GM18508 (cell line): Measurements from ENCODE around the gene RAVER1.
"Not testable (repeated sequence)": the region's sequence is repeated elsewhere in the genome, so short reads cannot be mapped to it uniquely, and the experiment has no call there.

Experiments used
- ATAC-seq: cut with Tn5 transposase; IDR thresholded peaks from one replicate; pipeline ENCODE4 v1.9.1; 2021; ENCODE audit warnings: moderate number of reproducible peaks; ENCODE audit not compliant: insufficient read depth, unreplicated experiment

Gene RAVER1

GRCh38 chr19:10352764-10353671, 19.7 kb upstream of the RAVER1 start:
- ATAC-seq = no peak

- no peak for ATAC-seq
Measured at GRCh38 chr19:10346509-10346908, 13.2 kb upstream of the RAVER1 start.

GRCh38 chr19:10344780-10345179, 11.5 kb upstream of the RAVER1 start:
- no peak for ATAC-seq

- ATAC-seq = no peak
Measured at GRCh38 chr19:10343495-10343894, 10.2 kb upstream of the RAVER1 start.

- ATAC-seq = no peak
Measured at GRCh38 chr19:10339977-10340376, 6.6 kb upstream of the RAVER1 start.

- no peak for ATAC-seq
Measured at GRCh38 chr19:10339380-10339960, 6.1 kb upstream of the RAVER1 start, which contains the start of gene ICAM3. Gene ICAM3 (minus strand): TSS chr19:10339624. CDS start chr19:10339614, 10 bp downstream.

GRCh38 chr19:10338940-10339339, 5.6 kb upstream of the RAVER1 start:
- ATAC-seq = no peak

- ATAC-seq = not testable (repeated sequence)
Measured at GRCh38 chr19:10336725-10337124, 3.4 kb upstream of the RAVER1 start.

GRCh38 chr19:10335352-10335985, 2.1 kb upstream of the RAVER1 start:
- ATAC-seq = no peak

- no peak for ATAC-seq
Measured at GRCh38 chr19:10334588-10335351, 1.4 kb upstream of the RAVER1 start.

- no peak for ATAC-seq
Measured at GRCh38 chr19:10333758-10334587, 644 bp upstream of the RAVER1 start.

- ATAC-seq = no peak
Measured at GRCh38 chr19:10332158-10332964, 968 bp downstream of the RAVER1 start.

- no peak for ATAC-seq
Measured at GRCh38 chr19:10329555-10329954, 3.8 kb downstream of the RAVER1 start.

- ATAC-seq = no peak
Measured at GRCh38 chr19:10328558-10329429, 4.5 kb downstream of the RAVER1 start.

- ATAC-seq = no peak
Measured at GRCh38 chr19:10327793-10328192, 5.5 kb downstream of the RAVER1 start.

GRCh38 chr19:10325732-10326131, 7.6 kb downstream of the RAVER1 start:
- no peak for ATAC-seq

- no peak for ATAC-seq
Measured at GRCh38 chr19:10321874-10322835, 11.2 kb downstream of the RAVER1 start.
